Liver (tissue), 9 donors: ENCODE data around the gene RELA. TPM values are rescaled to one million over a fixed set of nuclear protein-coding genes. Genes with fewer than 3 reads are reported as not detected.
A peak's percentile ranks its signal among the peaks of the same experiment; 100 is the strongest.

Source experiments
- DNase-seq: peaks from one replicate; pipeline ENCODE4 v3.0.0-alpha.2; 2017; ENCODE audit warnings: low spot score
- H3K27ac ChIP-seq, 2 donors: one replicate each; pipeline ENCODE4 v1.7.0; 2013; ENCODE audit warnings: inconsistent platforms in 2 of 2, low read length in 2 of 2, control low read depth in 1 of 2, low read depth in 1 of 2, mild to moderate bottlenecking in 1 of 2
- H3K27me3 ChIP-seq, 4 donors: one replicate each; pipeline versions ENCODE4 v1.6.1 to v1.7.0; 2013; ENCODE audit warnings: low read length in 3 of 4, inconsistent platforms in 1 of 4, mild to moderate bottlenecking in 1 of 4, moderate library complexity in 1 of 4; ENCODE audit not compliant: control insufficient read depth in 4 of 4, insufficient read depth in 4 of 4
- H3K36me3 ChIP-seq, 4 donors: one replicate each; pipeline versions ENCODE4 v1.6.1 to v1.7.0; 2013; ENCODE audit warnings: low read length in 3 of 4, mild to moderate bottlenecking in 3 of 4, low read depth in 1 of 4, moderate library complexity in 1 of 4; ENCODE audit not compliant: control insufficient read depth in 4 of 4, insufficient read depth in 3 of 4
- H3K4me1 ChIP-seq, 4 donors: one replicate each; pipeline versions ENCODE4 v1.6.1 to v1.7.0; 2013; ENCODE audit warnings: low read length in 3 of 4, mild to moderate bottlenecking in 3 of 4, moderate library complexity in 1 of 4; ENCODE audit not compliant: control insufficient read depth in 4 of 4, insufficient read depth in 4 of 4
- H3K4me3 ChIP-seq, 3 donors: one replicate each; pipeline versions ENCODE4 v1.6.1 to v1.7.0; 2013; ENCODE audit warnings: low read length in 3 of 3, control low read depth in 1 of 3, low read depth in 1 of 3, mild to moderate bottlenecking in 1 of 3
- H3K9ac ChIP-seq, 2 donors: one replicate each; pipeline ENCODE4 v1.7.0; 2013; ENCODE audit warnings: low read length in 2 of 2, mild to moderate bottlenecking in 2 of 2, moderate library complexity in 2 of 2, control low read depth in 1 of 2, low read depth in 1 of 2
- H3K9me3 ChIP-seq, 4 donors: one replicate each; pipeline versions ENCODE4 v1.6.1 to v1.7.0; 2013; ENCODE audit warnings: low read length in 3 of 4; ENCODE audit not compliant: control insufficient read depth in 4 of 4
- ATF3 ChIP-seq: IDR thresholded peaks from 2 replicates; pipeline ENCODE4 v1.6.1; 2016; ENCODE audit warnings: antibody characterized with exemption
- CTCF ChIP-seq: fragments of 150-350 bp; IDR thresholded peaks from 2 replicates; pipeline ENCODE4 v1.5.1; 2017; ENCODE audit warnings: improper control_type of control experiment, low read depth, low read length; ENCODE audit not compliant: missing input control
- EGR1 ChIP-seq, 2 donors: IDR thresholded peaks; 2 replicates each; pipeline ENCODE4 v1.6.1; 2016 to 2018; ENCODE audit warnings: antibody characterized with exemption in 2 of 2, low read depth in 2 of 2
- FOXA1 ChIP-seq: IDR thresholded peaks from 2 replicates; pipeline ENCODE4 v1.6.1; 2016; ENCODE audit warnings: antibody characterized with exemption
- FOXA2 ChIP-seq: IDR thresholded peaks from 2 replicates; pipeline ENCODE4 v1.6.1; 2016; ENCODE audit warnings: antibody characterized with exemption
- GABPA ChIP-seq, 2 donors: IDR thresholded peaks in 1 of 2; conservative IDR thresholded peaks in 1 of 2; 2 replicates each; pipeline ENCODE4 v1.6.1; 2016; ENCODE audit warnings: antibody characterized with exemption in 2 of 2, mild to moderate bottlenecking in 1 of 2, moderate library complexity in 1 of 2
- HNF4A ChIP-seq, 2 donors: conservative IDR thresholded peaks; 2 replicates each; pipeline ENCODE4 v1.6.1; 2016; ENCODE audit warnings: antibody characterized with exemption in 2 of 2, mild to moderate bottlenecking in 2 of 2
- JUND ChIP-seq, 2 donors: IDR thresholded peaks; 2 replicates each; pipeline ENCODE4 v1.6.1; 2016; ENCODE audit warnings: antibody characterized with exemption in 2 of 2
- MAX ChIP-seq: IDR thresholded peaks from 2 replicates; pipeline ENCODE4 v1.6.1; 2016; ENCODE audit warnings: antibody characterized with exemption
- NR2F2 ChIP-seq: IDR thresholded peaks from 2 replicates; pipeline ENCODE4 v1.6.1; 2016; ENCODE audit warnings: antibody characterized with exemption
- REST ChIP-seq: IDR thresholded peaks from 2 replicates; pipeline ENCODE4 v1.6.1; 2016; ENCODE audit warnings: antibody characterized with exemption, mild to moderate bottlenecking
- RXRA ChIP-seq, 2 donors: IDR thresholded peaks; 2 replicates each; pipeline ENCODE4 v1.6.1; 2017 to 2018; ENCODE audit warnings: antibody characterized with exemption in 2 of 2, mild to moderate bottlenecking in 1 of 2
- SP1 ChIP-seq: IDR thresholded peaks from 2 replicates; pipeline ENCODE4 v1.6.1; 2018; ENCODE audit warnings: antibody characterized with exemption, mild to moderate bottlenecking
- TAF1 ChIP-seq: conservative IDR thresholded peaks from 2 replicates; pipeline ENCODE4 v1.6.1; 2016; ENCODE audit warnings: antibody characterized with exemption, mild to moderate bottlenecking
- YY1 ChIP-seq: IDR thresholded peaks from 2 replicates; pipeline ENCODE4 v1.6.1; 2016; ENCODE audit warnings: antibody characterized with exemption, mild to moderate bottlenecking
- ZBTB33 ChIP-seq: IDR thresholded peaks from 2 replicates; pipeline ENCODE4 v1.6.1; 2016; ENCODE audit warnings: antibody characterized with exemption
- WGBS: extraction: QIAGEN DNeasy Blood & Tissue Kit; methylation state at CpG from one replicate; pipeline ENCODE4 v1.1.7; 2013; 5-methylcytosine and 5-hydroxymethylcytosine counted together
- polyA plus RNA-seq, 2 donors: library from polyadenylated mRNA; stranded (reverse) in 1 of 2; unstranded in 1 of 2; fragments of 200-250 nt in 1 of 2; fragments of >200 nt in 1 of 2; fragmentation: Nextera tagmentation in 1 of 2; extraction: Ambion mirVana in 1 of 2; gene quantifications; one replicate each; pipeline versions ENCODE4 v1.2.1 to v1.2.3, GENCODE V29; 2013 to 2015
- total RNA-seq, 2 donors: library from RNA; depleted of rRNA; stranded (reverse); fragments of >200 nt; gene quantifications; one replicate each; pipeline ENCODE4 v1.2.3, GENCODE V29; 2014
- donor health status: healthy.
- donor health status: healthy.
- donor health status: healthy.
- donor health status: healthy.
- donor health status: healthy.

The RELA gene
- total and polyA plus RNA-seq, 4 donors: 11.1 to 30.7 (median 22.0) TPM

GRCh38 chr11:65610404-65610803 lies 52.3 kb downstream of the RELA start:
- Histone ChIP-seq H3K27ac (peak overlapping the region in 1 of 2 donors; percentile 64), H3K9ac (peak overlapping the region in 1 of 2 donors; percentile 22), H3K27me3 (no peaks in the 10 kb centered on the region), H3K4me3 (no peak overlapping the region), H3K4me1 (peaks cover 10 to 52% (median 35%) of the 10 kb centered on the region in 4 donors), H3K36me3 (peaks cover 3 to 25% (median 10%) of the 10 kb centered on the region in 4 donors), H3K9me3 (no peaks in the 10 kb centered on the region)
- WGBS: 70% methylated on average over 6 of the region's 6 CpGs
- no peak for TF ChIP-seq MAX
- TF ChIP-seq EGR1 (IDR thresholded peaks at IDR 0.05; ENCODE audit: low read depth in 2 of 2): no peak
- no peak for TF ChIP-seq ZBTB33
- no peak for TF ChIP-seq JUND (IDR thresholded peaks at IDR 0.05)
- TF ChIP-seq HNF4A (conservative IDR thresholded peaks at IDR 0.05): no peak
- TF ChIP-seq REST: no peak
- TF ChIP-seq CTCF: no peak
- no peak for TF ChIP-seq FOXA2
- TF ChIP-seq YY1: no peak
- no peak for TF ChIP-seq SP1
- no peak for TF ChIP-seq RXRA (IDR thresholded peaks at IDR 0.05)
- no peak for TF ChIP-seq TAF1
- no peak for TF ChIP-seq ATF3
- no peak for TF ChIP-seq NR2F2
- TF ChIP-seq FOXA1: no peak
- no peak for TF ChIP-seq GABPA (IDR thresholded peaks at IDR 0.05 in 1 of 2, conservative IDR thresholded peaks at IDR 0.05 in 1 of 2)
- no peak for DNase-seq

GRCh38 chr11:65609665-65610064 lies 53.1 kb downstream of the RELA start:
- TF ChIP-seq MAX (no peak), RXRA (IDR thresholded peaks at IDR 0.05) (no peak), SP1 (no peak), NR2F2 (no peak)
- Histone ChIP-seq H3K9me3 (no peaks in the 10 kb centered on the region), H3K36me3 (peaks cover 8 to 33% (median 15%) of the 10 kb centered on the region in 4 donors), H3K27me3 (no peaks in the 10 kb centered on the region), H3K27ac (no peak overlapping the region), H3K9ac (no peak overlapping the region), H3K4me3 (no peak overlapping the region), H3K4me1 (peaks cover 10 to 52% (median 35%) of the 10 kb centered on the region in 4 donors)
- 79% methylated on average over 5 of the region's 5 CpGs for WGBS
- DNase-seq: no peak
